ENCODE measurements around the gene ZRANB1.

The ZRANB1 gene

GRCh38 chr10:125035588-125036295, 93.8 kb downstream of the ZRANB1 start:
- DNase-seq (ENCODE audit: low read depth in 2 of 2): no peak

DNA sequence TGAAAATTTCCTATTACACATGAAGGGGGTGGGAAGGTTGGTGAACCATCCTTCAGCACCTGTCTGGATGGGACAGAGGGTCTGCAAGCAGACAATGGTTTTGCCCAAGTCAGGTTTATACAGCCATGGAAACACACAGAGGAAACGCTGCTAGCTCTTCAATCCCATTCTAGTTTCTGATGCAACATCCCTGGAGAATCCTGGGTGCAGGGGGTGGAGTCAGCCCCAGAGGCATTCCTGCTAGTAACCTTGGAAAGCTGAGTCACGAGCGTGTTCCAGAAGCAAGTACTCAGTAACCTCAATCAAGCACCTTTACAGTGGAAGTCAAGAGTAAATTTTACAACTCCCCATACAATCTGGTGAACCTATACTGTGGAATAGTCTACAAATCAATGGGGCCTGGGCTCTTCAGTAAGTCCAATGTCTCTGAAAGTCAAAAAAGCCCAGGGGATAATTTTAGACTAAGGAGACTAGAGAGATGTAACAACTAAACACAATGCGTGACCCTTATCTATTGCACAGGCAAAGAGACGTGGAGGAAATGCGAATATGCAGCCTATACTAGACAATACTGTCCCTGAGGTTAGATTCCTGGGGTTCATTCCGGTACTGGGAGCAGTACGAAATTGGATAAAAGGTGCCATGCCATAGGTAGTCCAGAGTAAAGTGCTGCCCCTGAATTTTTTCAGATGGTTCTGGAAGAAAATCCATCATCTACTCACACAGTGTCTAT, 95.4 kb downstream of the ZRANB1 start:
- no peak for DNase-seq (ENCODE audit: low read depth in 2 of 2)

All from stimulated activated CD8-positive, alpha-beta memory T cell treated with anti-CD3 and anti-CD28 coated beads, Interleukin-15, amount 100 ng/mL, for 4 hours (primary cell).